CD8-positive, alpha-beta memory T cell (primary cell): Measurements from ENCODE around the gene PDLIM7. TPM values are rescaled to one million over a fixed set of nuclear protein-coding genes. Genes with fewer than 3 reads are reported as not detected.

Experiments
- CTCF ChIA-PET: fragments of 350-600 bp; sonication (Branson Sonifier 250); formaldehyde crosslinking; loops from one replicate; lab custom pipeline; 2021; ENCODE audit warnings: antibody characterized with exemption; lab: Charles Lee
- POLR2A ChIA-PET: fragments of 350-600 bp; sonication (Branson Sonifier 250); formaldehyde crosslinking; loops from one replicate; lab custom pipeline; 2021; ENCODE audit warnings: antibody characterized with exemption; lab: Charles Lee
- DNase-seq, 5 donors: peaks; one replicate each; pipeline versions ENCODE4 v3.0.0 to v3.0.0-alpha.2; 2020 to 2022; ENCODE audit warnings: mixed read lengths in 1 of 5
- H3K27ac ChIP-seq: one replicate; pipeline ENCODE4 v1.7.0; 2013; ENCODE audit warnings: low read depth, mild to moderate bottlenecking, low read length, moderate library complexity
- H3K27me3 ChIP-seq: 2 replicates; pipeline ENCODE4 v1.7.0; 2013; ENCODE audit warnings: low read length, mild to moderate bottlenecking; ENCODE audit not compliant: insufficient read depth, poor library complexity, severe bottlenecking
- H3K36me3 ChIP-seq: 2 replicates; pipeline ENCODE4 v1.7.0; 2013; ENCODE audit warnings: mild to moderate bottlenecking, low read length, moderate library complexity; ENCODE audit not compliant: insufficient read depth
- H3K4me1 ChIP-seq: 2 replicates; pipeline ENCODE4 v1.7.0; 2013; ENCODE audit warnings: mild to moderate bottlenecking, low read length, moderate library complexity; ENCODE audit not compliant: insufficient read depth
- H3K4me3 ChIP-seq: 2 replicates; pipeline ENCODE4 v1.7.0; 2013; ENCODE audit warnings: mild to moderate bottlenecking, low read length
- H3K9me3 ChIP-seq: 2 replicates; pipeline ENCODE4 v1.7.0; 2013; ENCODE audit warnings: mild to moderate bottlenecking, low read length
- H3K27ac Mint-ChIP-seq, 8 donors: one replicate each; pipeline ENCODE4 v1.8.0; 2020 to 2021; ENCODE audit warnings: mixed read lengths in 8 of 8, mild to moderate bottlenecking in 6 of 8, inconsistent platforms in 3 of 8, moderate library complexity in 3 of 8
- H3K27me3 Mint-ChIP-seq, 2 donors: one replicate each; pipeline ENCODE4 v1.8.0; 2020 to 2021; ENCODE audit warnings: mixed read lengths in 2 of 2, mild to moderate bottlenecking in 1 of 2, moderate library complexity in 1 of 2
- H3K36me3 Mint-ChIP-seq, 3 donors: one replicate each; pipeline ENCODE4 v1.8.0; 2020 to 2021; ENCODE audit warnings: mixed read lengths in 3 of 3, inconsistent platforms in 1 of 3, mild to moderate bottlenecking in 1 of 3
- H3K4me1 Mint-ChIP-seq, 3 donors: one replicate each; pipeline ENCODE4 v1.8.0; 2020 to 2021; ENCODE audit warnings: mixed read lengths in 3 of 3, inconsistent platforms in 1 of 3, mild to moderate bottlenecking in 1 of 3
- H3K4me3 Mint-ChIP-seq, 7 donors: one replicate each; pipeline ENCODE4 v1.8.0; 2020 to 2021; ENCODE audit warnings: mixed read lengths in 7 of 7, mild to moderate bottlenecking in 6 of 7, moderate library complexity in 4 of 7, inconsistent platforms in 2 of 7
- H3K9me3 Mint-ChIP-seq, 5 donors: one replicate each; pipeline ENCODE4 v1.8.0; 2020 to 2022; ENCODE audit warnings: mixed read lengths in 5 of 5, mild to moderate bottlenecking in 3 of 5, moderate library complexity in 2 of 5, inconsistent platforms in 1 of 5
- polyA plus RNA-seq: library from polyadenylated mRNA; unstranded; fragments of 300-500 nt; fragmentation: Illumina TruSeq; gene quantifications from one replicate; pipeline ENCODE4 v1.2.3, GENCODE V29; 2021
- total RNA-seq, 2 experiments: library from RNA; stranded (reverse); gene quantifications; one replicate each; pipeline ENCODE4 v1.2.3, GENCODE V29; 2021

The PDLIM7 gene
- total and polyA plus RNA-seq, 3 experiments from 2014 or later = 6.0 to 30.4 (median 28.4) TPM

GRCh38 chr5:177495243-177496060 is 2.0 kb downstream of the PDLIM7 start:
- Mint-ChIP-seq H3K4me1 (peaks cover 8 to 39% (median 19%) of the 10 kb centered on the region in 3 donors), H3K27me3 (peaks cover 0 to 2% of the 10 kb centered on the region in 2 donors), H3K9me3 (no peaks in the 10 kb centered on the region), H3K36me3 (peaks cover 0 to 14% (median 4%) of the 10 kb centered on the region in 3 donors), H3K4me3 (peak overlapping the region in 6 of 7 donors; percentile 19 to 80 (median 38)), H3K27ac (no peak overlapping the region)
- H3K27ac ChIP-seq = peak overlapping the region; percentile 69
- H3K27me3 ChIP-seq = no peaks in the 10 kb centered on the region
- H3K36me3 ChIP-seq = no peaks in the 10 kb centered on the region
- no peak overlapping the region for H3K4me3 ChIP-seq
- H3K9me3 ChIP-seq = no peaks in the 10 kb centered on the region
- H3K4me1 ChIP-seq = peaks cover 15% of the 10 kb centered on the region
- ChIA-PET POLR2A (interaction anchor here (0.9 to 1.2 kb wide), 2 partner anchors 24 to 41 kb away, joined by 3 to 5 read pairs; no protein-coding TSS in a partner anchor), CTCF (interaction anchor here (1.4 to 12.2 kb wide), 5 partner anchors 19 to 178 kb away, joined by 3 to 116 read pairs (median 5); no protein-coding TSS in a partner anchor)
- no peak for DNase-seq

- Histone ChIP-seq H3K9me3 (no peaks in the 10 kb centered on the region), H3K4me1 (peaks cover 15% of the 10 kb centered on the region), H3K27me3 (no peaks in the 10 kb centered on the region), H3K4me3 (no peak overlapping the region), H3K27ac (peak overlapping the region; percentile 69), H3K36me3 (no peaks in the 10 kb centered on the region)
- H3K4me3 Mint-ChIP-seq = peak overlapping the region in 1 of 7 donors; percentile 56
- H3K27me3 Mint-ChIP-seq = peaks cover 0 to 2% of the 10 kb centered on the region in 2 donors
- no peaks in the 10 kb centered on the region for H3K9me3 Mint-ChIP-seq
- POLR2A ChIA-PET = interaction anchor here (0.9 to 1.2 kb wide), 2 partner anchors 23 to 40 kb away, joined by 3 to 5 read pairs; no protein-coding TSS in a partner anchor
- peaks cover 0 to 17% (median 4%) of the 10 kb centered on the region in 3 donors for H3K36me3 Mint-ChIP-seq
- H3K27ac Mint-ChIP-seq = peak overlapping the region in 3 of 8 donors; percentile 11 to 57 (median 15)
- peaks cover 8 to 39% (median 16%) of the 10 kb centered on the region in 3 donors for H3K4me1 Mint-ChIP-seq
- CTCF ChIA-PET = interaction anchor here (0.8 to 12.2 kb wide), 5 partner anchors 10 to 177 kb away, joined by 3 to 116 read pairs (median 5); no protein-coding TSS in a partner anchor
- DNase-seq = no peak
Measured at GRCh38 chr5:177494346-177495195, 2.8 kb downstream of the PDLIM7 start.

GRCh38 chr5:177493795-177494345 is 3.5 kb downstream of the PDLIM7 start:
- Histone ChIP-seq H3K4me1 (peaks cover 14% of the 10 kb centered on the region), H3K9me3 (no peaks in the 10 kb centered on the region), H3K27ac (peak overlapping the region; percentile 32), H3K4me3 (no peak overlapping the region), H3K36me3 (no peaks in the 10 kb centered on the region), H3K27me3 (no peaks in the 10 kb centered on the region)
- Mint-ChIP-seq H3K27me3 (peaks cover 0 to 2% of the 10 kb centered on the region in 2 donors), H3K4me1 (peaks cover 7 to 39% (median 14%) of the 10 kb centered on the region in 3 donors), H3K27ac (peak overlapping the region in 3 of 8 donors; percentile 8 to 15 (median 11)), H3K4me3 (peak overlapping the region in 1 of 7 donors; percentile 48), H3K9me3 (no peaks in the 10 kb centered on the region), H3K36me3 (peaks cover 0 to 17% (median 4%) of the 10 kb centered on the region in 3 donors)
- POLR2A ChIA-PET = no interaction called here
- DNase-seq = no peak
- CTCF ChIA-PET = interaction anchor here (0.6 to 2.1 kb wide), 7 partner anchors 8 to 462 kb away, joined by 3 to 16 read pairs (median 4); no protein-coding TSS in a partner anchor

- Mint-ChIP-seq H3K27me3 (peaks cover 0 to 1% of the 10 kb centered on the region in 2 donors), H3K27ac (peak overlapping the region in 1 of 8 donors; percentile 17), H3K9me3 (no peaks in the 10 kb centered on the region), H3K4me1 (peaks cover 0 to 28% (median 8%) of the 10 kb centered on the region in 3 donors), H3K4me3 (peak overlapping the region in 1 of 7 donors; percentile 6), H3K36me3 (peaks cover 0 to 23% (median 4%) of the 10 kb centered on the region in 3 donors)
- H3K36me3 ChIP-seq = no peaks in the 10 kb centered on the region
- no peaks in the 10 kb centered on the region for H3K9me3 ChIP-seq
- no peak for DNase-seq
- no peaks in the 10 kb centered on the region for H3K27me3 ChIP-seq
- H3K27ac ChIP-seq = no peak overlapping the region
- no peak overlapping the region for H3K4me3 ChIP-seq
- peaks cover 8% of the 10 kb centered on the region for H3K4me1 ChIP-seq
- CTCF ChIA-PET = interaction anchor here (1.0 to 2.1 kb wide), 4 partner anchors 9 to 102 kb away, joined by 4 to 16 read pairs (median 4); no protein-coding TSS in a partner anchor
- POLR2A ChIA-PET = interaction anchor here (1.1 kb wide), 1 partner anchor 38 kb away, joined by 3 read pairs; no protein-coding TSS in a partner anchor
Measured at GRCh38 chr5:177492841-177493240, 4.6 kb downstream of the PDLIM7 start.

- peaks cover 8% of the 10 kb centered on the region for H3K4me1 ChIP-seq
- Mint-ChIP-seq H3K27me3 (no peaks in the 10 kb centered on the region), H3K36me3 (peaks cover 0 to 23% (median 4%) of the 10 kb centered on the region in 3 donors), H3K27ac (peak overlapping the region in 1 of 8 donors; percentile 82), H3K9me3 (no peaks in the 10 kb centered on the region), H3K4me1 (peaks cover 0 to 23% (median 7%) of the 10 kb centered on the region in 3 donors), H3K4me3 (no peak overlapping the region)
- POLR2A ChIA-PET = interaction anchor here (1.1 kb wide), 1 partner anchor 37 kb away, joined by 3 read pairs; no protein-coding TSS in a partner anchor
- no peaks in the 10 kb centered on the region for H3K27me3 ChIP-seq
- CTCF ChIA-PET = interaction anchor here (1.0 to 2.1 kb wide), 4 partner anchors 9 to 103 kb away, joined by 3 to 16 read pairs (median 4); no protein-coding TSS in a partner anchor
- H3K36me3 ChIP-seq = no peaks in the 10 kb centered on the region
- no peak overlapping the region for H3K4me3 ChIP-seq
- no peak overlapping the region for H3K27ac ChIP-seq
- no peaks in the 10 kb centered on the region for H3K9me3 ChIP-seq
- DNase-seq = no peak
Measured at GRCh38 chr5:177491983-177492746, 5.2 kb downstream of the PDLIM7 start.

- DNase-seq = no peak
- ChIA-PET POLR2A (no interaction called here), CTCF (interaction anchor here (1.3 to 2.1 kb wide), 2 partner anchors 10 to 102 kb away, joined by 3 to 16 read pairs; no protein-coding TSS in a partner anchor)
- H3K9me3 ChIP-seq = no peaks in the 10 kb centered on the region
- H3K9me3 Mint-ChIP-seq = no peaks in the 10 kb centered on the region
- H3K27ac Mint-ChIP-seq = no peak overlapping the region
- peaks cover 0 to 23% (median 7%) of the 10 kb centered on the region in 3 donors for H3K4me1 Mint-ChIP-seq
- H3K4me3 ChIP-seq = no peak overlapping the region
- H3K4me3 Mint-ChIP-seq = peak overlapping the region in 1 of 7 donors; percentile 54
- no peak overlapping the region for H3K27ac ChIP-seq
- no peaks in the 10 kb centered on the region for H3K36me3 ChIP-seq
- peaks cover 0 to 25% (median 4%) of the 10 kb centered on the region in 3 donors for H3K36me3 Mint-ChIP-seq
- no peaks in the 10 kb centered on the region for H3K27me3 Mint-ChIP-seq
- H3K4me1 ChIP-seq = peaks cover 6% of the 10 kb centered on the region
- no peaks in the 10 kb centered on the region for H3K27me3 ChIP-seq
Measured at GRCh38 chr5:177491429-177491945, 5.9 kb downstream of the PDLIM7 start.
